Heart left ventricle (tissue), 13 donors: ENCODE data around the gene USP48.

ENCODE experiments used
- CTCF ChIP-seq, 12 donors: fragments of 200-600 bp; sonication (generic) in 4 of 12; IDR thresholded peaks; one replicate each; pipeline versions ENCODE4 v1.5.0 to v1.8.0; 2018 to 2022; ENCODE audit warnings: antibody characterized with exemption in 12 of 12, mild to moderate bottlenecking in 5 of 12
- POLR2A ChIP-seq, 2 donors: fragments of 450-650 bp; IDR thresholded peaks; one replicate each; pipeline ENCODE4 v1.6.1; 2017; ENCODE audit warnings: antibody characterized with exemption in 2 of 2, mild to moderate bottlenecking in 2 of 2, moderate library complexity in 2 of 2
- donor health status: ischemic (EF 13 %, LVEDD 7.1; RV severe dilation, severe dysfunction).
- donor health status: DM: no; HTN: yes; CAD: no.
- donor health status: DM: no; HTN: no; CAD: no.
- donor health status: ischemic (EF 25% LVEDD 6.9; RV normal size, moderate dysfunction).
- donor health status: ischemic (EF 25% LVEDD 5.7; RV mildly dilated, moderate dysfunction).
- donor health status: ischemic (EF 35%, LVEDD 5.7; RV mildly dilated, moderate dysfunction).
- donor health status: nonischemic (EF 11% LVEDD 7.7; RV severe dilation, severe dysfunction).
- donor health status: DM: yes; HTN: yes; CAD: no.
- donor health status: PGD.
- donor health status: ischemic (EF 29% LVEDD 5.4; RV normal size, mild dysfunction).
- donor health status: nonischemic (EF 23%, LVEDD 6.1; RV moderate dilation, normal function).

DNA sequence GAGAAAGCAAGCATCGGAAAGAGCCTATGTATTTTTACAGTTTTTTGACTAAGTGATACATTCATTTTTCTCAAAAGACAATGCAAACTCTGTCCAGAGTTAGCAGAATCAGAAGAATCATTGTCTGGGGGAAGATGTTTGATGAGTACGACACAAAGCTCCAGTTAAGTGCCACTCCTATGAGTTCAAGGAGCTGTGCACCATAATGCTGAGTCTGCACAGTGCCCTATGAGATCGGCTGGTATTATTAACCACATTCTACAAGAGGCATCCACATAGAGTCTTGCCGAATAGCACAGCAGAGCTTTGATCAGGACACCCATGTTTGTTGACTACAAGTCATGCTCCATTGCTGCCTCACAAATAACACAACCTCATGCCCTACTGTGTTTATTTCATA, 58.9 kb downstream of the USP48 start:
- TF ChIP-seq POLR2A (IDR thresholded peaks at IDR 0.05): no peak
- no peak for TF ChIP-seq CTCF (IDR thresholded peaks at IDR 0.05)
